Measurements from ENCODE around the gene LRP8. TPM values are rescaled to one million over a fixed set of nuclear protein-coding genes. Genes with fewer than 3 reads are reported as not detected.
"Not testable (repeated sequence)": the region's sequence is repeated elsewhere in the genome, so short reads cannot be mapped to it uniquely, and the experiment has no call there.

LRP8 gene
- total and polyA plus RNA-seq, 4 donors, result 2.6 to 20.0 (median 9.6) TPM

GRCh38 chr1:53285969-53286760 is 41.7 kb downstream of the LRP8 start:
- no peak overlapping the region for H3K9ac ChIP-seq (ENCODE audit: insufficient read depth in 1 of 2, low read length in 2 of 2)
- no peak for TF ChIP-seq CTCF (IDR thresholded peaks at IDR 0.05; ENCODE audit: control extremely low read depth, extremely low read depth)
- 60 to 79% methylated on average over 8 of the region's 8 CpGs for WGBS, 2 donors
- H3K4me3 ChIP-seq, result no peak overlapping the region
- H3K9me3 ChIP-seq (ENCODE audit: control insufficient read depth in 4 of 4, insufficient read depth in 3 of 4, low read length in 3 of 4), result no peaks in the 10 kb centered on the region
- DNase-seq (no peak), ATAC-seq (ENCODE audit: insufficient read depth, low FRiP score) (no peak)
- no peaks in the 10 kb centered on the region for H3K36me3 ChIP-seq (ENCODE audit: control insufficient read depth in 4 of 4, insufficient read depth in 4 of 4, low read length in 4 of 4)
- peaks cover 0 to 5% (median 0%) of the 10 kb centered on the region in 5 donors for H3K4me1 ChIP-seq (ENCODE audit: control insufficient read depth in 5 of 5, insufficient read depth in 5 of 5, low read length in 5 of 5)
- no peaks in the 10 kb centered on the region for H3K27me3 ChIP-seq (ENCODE audit: control insufficient read depth in 3 of 3, insufficient read depth in 3 of 3, low read length in 2 of 3)
- H3K27ac ChIP-seq (ENCODE audit: low read depth in 1 of 2, low read length in 1 of 2), result no peak overlapping the region

DNA sequence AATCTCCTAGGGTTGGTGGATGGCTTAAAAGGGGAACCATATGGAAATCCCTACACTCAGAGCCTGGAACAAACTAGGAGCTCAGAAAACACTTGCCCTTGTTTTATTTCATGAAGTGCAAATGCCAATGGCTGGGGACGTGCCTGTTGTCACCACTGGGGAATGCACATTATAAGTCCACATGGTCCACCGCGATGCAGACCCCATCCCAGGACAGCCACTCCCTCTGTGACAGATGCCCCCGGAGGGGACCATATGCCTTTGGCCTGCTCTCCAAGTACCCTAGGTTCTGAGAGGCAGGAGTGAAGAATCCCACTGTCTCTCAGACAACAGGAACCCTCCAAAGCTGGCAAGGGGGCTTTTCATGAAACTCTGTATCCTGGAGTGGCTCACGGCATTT is 42.3 kb downstream of the LRP8 start:
- Histone ChIP-seq H3K9ac (ENCODE audit: insufficient read depth in 1 of 2, low read length in 2 of 2) (no peak overlapping the region), H3K9me3 (ENCODE audit: control insufficient read depth in 4 of 4, insufficient read depth in 3 of 4, low read length in 3 of 4) (no peaks in the 10 kb centered on the region), H3K27me3 (ENCODE audit: control insufficient read depth in 3 of 3, insufficient read depth in 3 of 3, low read length in 2 of 3) (no peaks in the 10 kb centered on the region), H3K27ac (ENCODE audit: low read depth in 1 of 2, low read length in 1 of 2) (no peak overlapping the region), H3K4me3 (no peak overlapping the region), H3K4me1 (ENCODE audit: control insufficient read depth in 5 of 5, insufficient read depth in 5 of 5, low read length in 5 of 5) (peaks cover 0 to 5% (median 0%) of the 10 kb centered on the region in 5 donors), H3K36me3 (ENCODE audit: control insufficient read depth in 4 of 4, insufficient read depth in 4 of 4, low read length in 4 of 4) (no peaks in the 10 kb centered on the region)
- no peak for DNase-seq
- WGBS, 2 donors, result 81 to 87% methylated on average over 5 of the region's 5 CpGs
- TF ChIP-seq CTCF (IDR thresholded peaks at IDR 0.05; ENCODE audit: control extremely low read depth, extremely low read depth), result no peak
- ATAC-seq (ENCODE audit: insufficient read depth, low FRiP score), result no peak

GRCh38 chr1:53284224-53285020 is 43.4 kb downstream of the LRP8 start:
- DNase-seq, result no peak
- no peak overlapping the region for H3K27ac ChIP-seq (ENCODE audit: low read depth in 1 of 2, low read length in 1 of 2)
- TF ChIP-seq CTCF (IDR thresholded peaks at IDR 0.05; ENCODE audit: control extremely low read depth, extremely low read depth), result no peak
- ATAC-seq (ENCODE audit: insufficient read depth, low FRiP score), result no peak
- H3K9ac ChIP-seq (ENCODE audit: insufficient read depth in 1 of 2, low read length in 2 of 2), result no peak overlapping the region
- H3K9me3 ChIP-seq (ENCODE audit: control insufficient read depth in 4 of 4, insufficient read depth in 3 of 4, low read length in 3 of 4), result no peaks in the 10 kb centered on the region
- H3K4me1 ChIP-seq (ENCODE audit: control insufficient read depth in 5 of 5, insufficient read depth in 5 of 5, low read length in 5 of 5), result peaks cover 0 to 5% (median 0%) of the 10 kb centered on the region in 5 donors
- 97% methylated on average over 8 of the region's 8 CpGs for WGBS, 2 donors
- H3K36me3 ChIP-seq (ENCODE audit: control insufficient read depth in 4 of 4, insufficient read depth in 4 of 4, low read length in 4 of 4), result peaks cover 0 to 2% (median 0%) of the 10 kb centered on the region in 4 donors
- H3K27me3 ChIP-seq (ENCODE audit: control insufficient read depth in 3 of 3, insufficient read depth in 3 of 3, low read length in 2 of 3), result no peaks in the 10 kb centered on the region
- no peak overlapping the region for H3K4me3 ChIP-seq

GRCh38 chr1:53283156-53283555 is 44.7 kb downstream of the LRP8 start:
- H3K27me3 ChIP-seq (ENCODE audit: control insufficient read depth in 3 of 3, insufficient read depth in 3 of 3, low read length in 2 of 3); H3K27ac ChIP-seq (ENCODE audit: low read depth in 1 of 2, low read length in 1 of 2); ATAC-seq (ENCODE audit: insufficient read depth, low FRiP score); H3K36me3 ChIP-seq (ENCODE audit: control insufficient read depth in 4 of 4, insufficient read depth in 4 of 4, low read length in 4 of 4); H3K4me1 ChIP-seq (ENCODE audit: control insufficient read depth in 5 of 5, insufficient read depth in 5 of 5, low read length in 5 of 5); H3K4me3 ChIP-seq; H3K9ac ChIP-seq (ENCODE audit: insufficient read depth in 1 of 2, low read length in 2 of 2); H3K9me3 ChIP-seq (ENCODE audit: control insufficient read depth in 4 of 4, insufficient read depth in 3 of 4, low read length in 3 of 4); DNase-seq: not testable (repeated sequence)
- WGBS, 2 donors, result 77 to 92% methylated on average over 12 of the region's 12 CpGs
